ENCODE data around the gene NOX3. TPM values are rescaled to one million over a fixed set of nuclear protein-coding genes. Genes with fewer than 3 reads are reported as not detected.
"Not testable (repeated sequence)": the region's sequence is repeated elsewhere in the genome, so short reads cannot be mapped to it uniquely, and the experiment has no call there.

The NOX3 gene
- total RNA-seq, 2 donors from 2014 or later, result not detected

- Mint-ChIP-seq H3K4me1 (no peaks in the 10 kb centered on the region), H3K4me3 (no peak overlapping the region)
Observed at GRCh38 chr6:155486721-155487294, 31.2 kb upstream of the NOX3 start.

DNA sequence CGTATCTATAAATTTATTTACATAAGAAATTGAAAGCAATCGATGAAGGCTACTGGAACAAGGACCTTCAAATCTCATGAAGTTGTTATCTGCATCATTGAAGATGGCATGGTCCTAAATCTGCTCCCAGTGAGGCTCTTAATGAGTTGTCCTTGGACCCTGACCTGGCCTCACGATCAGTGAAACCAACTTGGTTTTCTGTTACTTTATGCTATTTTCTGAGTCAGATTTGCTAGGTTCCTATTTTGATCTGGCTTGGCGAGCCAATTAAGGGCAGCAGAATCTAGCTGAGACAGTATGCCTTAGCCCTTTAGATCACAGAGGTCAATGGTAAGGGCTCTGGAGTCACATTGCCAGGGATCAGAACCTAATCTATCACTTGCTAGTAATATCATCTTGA is 30.1 kb upstream of the NOX3 start:
- peaks cover 9% of the 10 kb centered on the region for H3K27me3 Mint-ChIP-seq
- no peak overlapping the region for H3K27ac Mint-ChIP-seq
- H3K36me3 Mint-ChIP-seq (ENCODE audit: low read depth), result no peaks in the 10 kb centered on the region
- H3K4me3 Mint-ChIP-seq, result no peak overlapping the region
- ATAC-seq (replicated peaks), result no peak
- no peaks in the 10 kb centered on the region for H3K9me3 Mint-ChIP-seq
- H3K4me1 Mint-ChIP-seq, result no peaks in the 10 kb centered on the region

More at GRCh38 chr6:155486721-155487294, 31.2 kb upstream of the NOX3 start:
- H3K27me3 Mint-ChIP-seq, result peaks cover 10% of the 10 kb centered on the region
- no peak for ATAC-seq (replicated peaks)
- no peaks in the 10 kb centered on the region for H3K36me3 Mint-ChIP-seq (ENCODE audit: low read depth)
- no peak overlapping the region for H3K27ac Mint-ChIP-seq
- H3K9me3 Mint-ChIP-seq, result no peaks in the 10 kb centered on the region

DNA sequence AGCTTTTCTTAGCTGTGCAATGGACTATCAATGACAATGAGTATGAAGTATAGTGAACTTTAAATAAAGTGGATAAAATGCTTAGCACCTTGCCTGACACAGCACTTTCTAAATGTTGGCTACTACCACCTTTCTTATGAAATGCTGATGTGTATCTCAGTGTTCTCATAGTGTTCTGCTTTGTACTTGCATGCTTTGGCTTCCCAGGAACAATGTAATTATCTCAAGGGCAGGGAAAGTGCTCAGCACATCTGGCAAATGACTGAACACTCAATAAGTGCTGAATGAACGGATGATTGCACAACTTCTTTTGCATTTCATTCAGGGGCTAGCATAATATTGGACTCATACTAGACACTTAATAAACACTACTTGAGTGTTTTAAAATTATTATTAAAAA is 28.2 kb upstream of the NOX3 start:
- Mint-ChIP-seq H3K27ac (no peak overlapping the region), H3K4me1 (no peaks in the 10 kb centered on the region), H3K27me3 (peaks cover 9% of the 10 kb centered on the region), H3K36me3 (ENCODE audit: low read depth) (no peaks in the 10 kb centered on the region), H3K9me3 (no peaks in the 10 kb centered on the region), H3K4me3 (no peak overlapping the region)
- ATAC-seq (replicated peaks), result no peak

DNA sequence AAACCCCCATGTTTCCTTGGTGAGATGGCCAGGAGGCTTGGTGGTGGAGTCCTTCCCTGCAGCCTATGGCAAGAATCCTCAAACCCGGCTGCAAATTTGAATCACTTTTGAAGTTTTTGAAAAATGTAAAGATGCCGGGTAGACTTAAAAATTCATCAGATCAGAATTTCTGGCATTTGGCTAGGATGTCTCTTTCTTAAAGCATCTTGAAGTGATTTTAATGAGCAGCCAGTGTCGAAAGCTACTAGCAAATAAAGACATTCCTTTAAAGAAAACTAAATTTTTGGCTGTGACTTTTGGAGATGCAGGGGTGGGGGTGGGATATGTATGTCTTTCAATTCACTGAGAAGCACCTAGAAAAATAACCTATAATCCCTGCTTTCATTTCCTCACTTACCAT is 25.6 kb upstream of the NOX3 start:
- no peak overlapping the region for H3K27ac Mint-ChIP-seq
- no peak overlapping the region for H3K4me3 Mint-ChIP-seq
- H3K36me3 Mint-ChIP-seq (ENCODE audit: low read depth), result no peaks in the 10 kb centered on the region
- H3K27me3 Mint-ChIP-seq, result peaks cover 9% of the 10 kb centered on the region
- H3K4me1 Mint-ChIP-seq, result no peaks in the 10 kb centered on the region
- no peak for ATAC-seq (replicated peaks)
- no peaks in the 10 kb centered on the region for H3K9me3 Mint-ChIP-seq

DNA sequence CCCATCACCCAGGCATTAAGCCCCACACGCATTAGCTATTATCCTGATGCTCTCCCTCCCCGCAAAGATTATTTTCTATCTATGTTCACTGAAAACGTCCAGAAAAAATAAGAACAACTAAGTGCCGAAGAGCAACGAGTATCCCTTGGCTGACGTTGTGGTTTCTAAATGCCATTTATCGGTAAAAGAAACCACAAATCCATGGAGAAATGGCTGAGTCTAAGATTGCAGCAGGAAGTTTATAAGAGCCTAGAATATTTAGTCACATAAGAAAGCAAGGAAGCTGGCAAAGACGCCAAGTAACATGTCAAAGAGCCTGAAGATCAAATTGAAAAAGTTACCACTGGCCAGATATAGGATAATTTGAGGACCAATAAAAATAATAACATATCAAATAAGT is 18.1 kb upstream of the NOX3 start:
- H3K9me3 Mint-ChIP-seq, result peaks cover 8% of the 10 kb centered on the region

GRCh38 chr6:155472886-155473285 is 17.2 kb upstream of the NOX3 start:
- Mint-ChIP-seq H3K4me1 (no peaks in the 10 kb centered on the region), H3K27me3 (peaks cover 14% of the 10 kb centered on the region), H3K9me3 (peaks cover 11% of the 10 kb centered on the region), H3K27ac (no peak overlapping the region), H3K4me3 (no peak overlapping the region), H3K36me3 (ENCODE audit: low read depth) (no peaks in the 10 kb centered on the region)
- no peak for ATAC-seq (replicated peaks)

More for the DNA sequence above, 18.1 kb upstream of the NOX3 start:
- H3K27me3 Mint-ChIP-seq, result peaks cover 14% of the 10 kb centered on the region
- no peak overlapping the region for H3K4me3 Mint-ChIP-seq
- no peaks in the 10 kb centered on the region for H3K4me1 Mint-ChIP-seq
- no peaks in the 10 kb centered on the region for H3K36me3 Mint-ChIP-seq (ENCODE audit: low read depth)
- no peak overlapping the region for H3K27ac Mint-ChIP-seq
- ATAC-seq (replicated peaks), result no peak

DNA sequence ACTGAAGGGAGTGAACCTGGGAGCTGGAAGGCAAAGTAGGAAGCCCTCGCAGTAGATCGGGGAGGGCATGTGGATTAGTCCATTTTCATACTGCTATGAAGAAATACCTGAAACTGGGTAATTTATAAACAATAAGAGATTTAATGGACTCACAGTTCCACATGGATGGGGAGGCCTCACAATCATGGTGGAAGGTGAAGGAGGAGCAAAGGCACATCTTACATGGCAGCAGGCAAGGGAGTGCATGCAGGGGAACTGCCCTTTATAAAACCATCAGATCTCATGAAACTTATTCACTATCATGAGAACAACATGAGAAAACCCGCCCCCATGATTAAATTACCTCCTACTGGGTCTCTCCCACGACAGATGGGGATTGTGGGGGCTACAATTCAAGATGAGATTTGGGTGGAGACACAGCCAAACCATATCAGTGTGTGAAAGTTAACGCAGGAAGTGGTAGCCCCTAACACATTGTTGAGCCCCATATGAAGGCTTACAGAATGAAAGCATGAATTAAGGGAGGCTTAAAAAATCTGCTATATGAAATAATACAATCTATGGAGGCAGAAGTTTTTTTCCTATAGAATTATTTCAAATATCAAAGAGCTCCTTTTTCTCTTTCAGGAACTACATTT is 15.5 kb upstream of the NOX3 start:
- not testable (repeated sequence) for H3K27ac Mint-ChIP-seq; H3K36me3 Mint-ChIP-seq (ENCODE audit: low read depth); H3K4me3 Mint-ChIP-seq; H3K4me1 Mint-ChIP-seq; ATAC-seq (replicated peaks)
- Mint-ChIP-seq H3K27me3 (peaks cover 16% of the 10 kb centered on the region), H3K9me3 (peaks cover 21% of the 10 kb centered on the region)

DNA sequence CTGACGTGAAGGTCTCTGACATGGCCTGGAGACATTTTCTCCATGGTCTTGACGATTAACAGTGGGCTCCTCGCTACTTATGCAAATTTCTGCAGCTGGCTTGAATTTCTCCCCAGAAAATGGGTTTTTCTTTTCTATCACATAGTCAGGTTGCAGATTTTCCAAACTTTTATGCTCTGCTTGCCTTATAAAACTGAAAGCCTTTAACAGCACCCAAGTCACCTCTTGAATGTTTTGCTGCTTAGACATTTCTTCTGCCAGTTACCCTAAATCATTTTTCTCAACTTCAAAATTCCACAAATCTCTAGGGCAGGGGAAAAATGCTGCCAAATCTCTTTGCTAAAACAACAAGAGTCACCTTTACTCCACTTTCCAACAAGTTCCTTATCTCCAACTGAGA is 12.9 kb upstream of the NOX3 start:
- not testable (repeated sequence) for H3K4me3 Mint-ChIP-seq; H3K36me3 Mint-ChIP-seq (ENCODE audit: low read depth); H3K4me1 Mint-ChIP-seq; ATAC-seq (replicated peaks); H3K27ac Mint-ChIP-seq
- H3K27me3 Mint-ChIP-seq, result peaks cover 17% of the 10 kb centered on the region
- peaks cover 34% of the 10 kb centered on the region for H3K9me3 Mint-ChIP-seq

- peaks cover 24% of the 10 kb centered on the region for H3K27me3 Mint-ChIP-seq
- no peak for ATAC-seq (replicated peaks)
- peaks cover 34% of the 10 kb centered on the region for H3K9me3 Mint-ChIP-seq
- H3K4me1 Mint-ChIP-seq, result no peaks in the 10 kb centered on the region
- no peak overlapping the region for H3K27ac Mint-ChIP-seq
- H3K36me3 Mint-ChIP-seq (ENCODE audit: low read depth), result no peaks in the 10 kb centered on the region
- no peak overlapping the region for H3K4me3 Mint-ChIP-seq
Observed at GRCh38 chr6:155466539-155466938, 10.9 kb upstream of the NOX3 start.

GRCh38 chr6:155461556-155461955 is 5.9 kb upstream of the NOX3 start:
- no peak for ATAC-seq (replicated peaks)
- Mint-ChIP-seq H3K36me3 (ENCODE audit: low read depth) (no peaks in the 10 kb centered on the region), H3K27me3 (peaks cover 31% of the 10 kb centered on the region), H3K9me3 (peaks cover 15% of the 10 kb centered on the region), H3K4me1 (no peaks in the 10 kb centered on the region), H3K27ac (no peak overlapping the region), H3K4me3 (no peak overlapping the region)

- Mint-ChIP-seq H3K4me1 (no peaks in the 10 kb centered on the region), H3K27ac (no peak overlapping the region), H3K36me3 (ENCODE audit: low read depth) (no peaks in the 10 kb centered on the region), H3K9me3 (no peaks in the 10 kb centered on the region), H3K4me3 (no peak overlapping the region), H3K27me3 (peaks cover 22% of the 10 kb centered on the region)
- no peak for ATAC-seq (replicated peaks)
Observed at GRCh38 chr6:155454471-155454870, 1.2 kb downstream of the NOX3 start.

- H3K9me3 Mint-ChIP-seq, result no peaks in the 10 kb centered on the region
- no peaks in the 10 kb centered on the region for H3K36me3 Mint-ChIP-seq (ENCODE audit: low read depth)
- H3K27ac Mint-ChIP-seq, result no peak overlapping the region
- no peak overlapping the region for H3K4me3 Mint-ChIP-seq
- no peak for ATAC-seq (replicated peaks)
- peaks cover 22% of the 10 kb centered on the region for H3K27me3 Mint-ChIP-seq
- no peaks in the 10 kb centered on the region for H3K4me1 Mint-ChIP-seq
Observed at GRCh38 chr6:155454008-155454407, 1.6 kb downstream of the NOX3 start.

GRCh38 chr6:155452576-155452975 is 3.1 kb downstream of the NOX3 start:
- Mint-ChIP-seq H3K27ac (no peak overlapping the region), H3K9me3 (no peaks in the 10 kb centered on the region), H3K4me1 (no peaks in the 10 kb centered on the region), H3K36me3 (ENCODE audit: low read depth) (no peaks in the 10 kb centered on the region), H3K4me3 (no peak overlapping the region), H3K27me3 (peaks cover 17% of the 10 kb centered on the region)
- no peak for ATAC-seq (replicated peaks)

- not testable (repeated sequence) for H3K27ac Mint-ChIP-seq; H3K4me3 Mint-ChIP-seq; H3K36me3 Mint-ChIP-seq (ENCODE audit: low read depth); H3K9me3 Mint-ChIP-seq; H3K4me1 Mint-ChIP-seq; ATAC-seq (replicated peaks)
- peaks cover 19% of the 10 kb centered on the region for H3K27me3 Mint-ChIP-seq
Observed at GRCh38 chr6:155451530-155451929, 4.1 kb downstream of the NOX3 start.

GRCh38 chr6:155450240-155450581 is 5.4 kb downstream of the NOX3 start:
- Mint-ChIP-seq H3K27ac (no peak overlapping the region), H3K27me3 (peaks cover 16% of the 10 kb centered on the region), H3K4me1 (no peaks in the 10 kb centered on the region), H3K9me3 (no peaks in the 10 kb centered on the region), H3K36me3 (ENCODE audit: low read depth) (no peaks in the 10 kb centered on the region), H3K4me3 (no peak overlapping the region)
- no peak for ATAC-seq (replicated peaks)
